NK-92 (cell line): ENCODE data around the gene SAMD15.
"Not testable (repeated sequence)": the region's sequence is repeated elsewhere in the genome, so short reads cannot be mapped to it uniquely, and the experiment has no call there.

Source experiments
- DNase-seq: peaks from one replicate; lab custom pipeline; 2025; ENCODE audit not compliant: unreplicated experiment; lab: John Stamatoyannopoulos, UW

The SAMD15 gene

DNA sequence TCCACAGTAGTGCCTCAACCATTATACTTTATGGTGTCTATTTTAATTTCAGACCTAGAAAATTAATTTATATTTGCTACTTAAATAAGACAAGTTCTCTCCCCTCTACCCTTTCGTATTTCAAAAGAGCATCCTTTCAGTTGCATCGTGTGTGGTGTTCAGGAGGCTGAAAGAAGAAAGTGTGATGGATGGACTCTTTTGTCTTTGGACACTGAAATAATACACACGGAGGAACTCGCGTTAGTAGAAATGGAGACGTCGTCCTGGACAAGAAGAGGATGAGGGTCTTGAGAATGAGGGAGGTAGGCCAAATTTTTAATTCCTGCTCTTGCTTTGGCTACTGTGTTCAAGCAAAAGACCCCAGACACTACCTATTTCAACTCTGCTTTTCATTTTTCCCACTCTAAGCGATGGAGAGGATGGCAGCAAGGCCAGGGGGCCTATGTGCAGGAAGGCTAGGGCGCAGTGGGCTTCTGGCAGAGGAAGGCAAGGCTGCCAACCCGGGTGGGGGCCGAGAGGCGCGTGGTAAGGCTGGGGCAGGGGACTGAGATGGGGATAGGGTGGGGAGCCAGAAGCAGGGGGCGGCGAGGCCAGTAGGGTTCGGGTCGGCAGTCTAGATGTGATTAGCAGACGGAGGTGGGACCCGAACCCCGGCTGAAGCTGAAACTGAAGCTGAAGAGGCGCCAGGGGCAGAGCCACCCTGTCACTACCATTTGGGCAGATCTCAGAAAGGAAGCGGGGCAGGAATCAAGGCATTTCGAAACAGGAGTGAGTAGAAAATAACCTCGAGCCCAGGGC lies 1.0 kb upstream of the SAMD15 start:
- no peak for DNase-seq

DNA sequence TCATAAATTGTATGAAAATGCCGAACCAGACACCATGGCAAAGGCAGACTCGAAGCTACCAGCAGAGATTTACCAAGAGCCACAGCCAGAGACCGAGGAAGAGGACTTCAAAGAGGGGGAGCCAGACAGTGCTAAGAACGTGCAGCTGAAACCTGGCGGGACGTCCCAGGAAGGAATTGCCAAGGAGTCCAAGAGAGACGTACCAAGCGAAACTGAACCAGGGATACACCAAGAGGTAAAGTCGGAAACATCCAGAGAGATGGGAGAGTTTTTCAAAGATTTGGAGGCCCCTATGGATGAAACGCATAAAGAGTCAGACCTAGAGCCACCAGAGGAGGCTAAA lies 294 bp downstream of the SAMD15 start:
- no peak for DNase-seq

DNA sequence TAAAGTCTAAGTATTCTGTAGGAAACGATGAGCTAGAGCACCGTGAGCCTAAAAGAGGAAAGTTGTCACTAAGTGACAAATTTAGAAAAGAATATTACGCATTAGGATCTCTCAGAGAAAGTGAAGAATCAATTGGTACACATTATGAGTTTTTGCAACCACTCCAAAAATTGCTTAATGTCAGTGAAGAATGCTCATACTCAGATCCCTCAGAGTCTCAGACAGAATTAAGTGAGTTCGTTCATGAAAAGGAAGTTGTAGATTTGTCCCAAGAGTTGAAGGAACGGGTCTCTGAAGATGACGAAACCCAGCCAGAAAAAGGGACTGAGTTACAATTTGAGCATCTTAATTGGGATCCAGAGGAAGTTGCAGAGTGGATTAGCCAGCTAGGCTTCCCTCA lies 1.5 kb downstream of the SAMD15 start:
- no peak for DNase-seq

DNA sequence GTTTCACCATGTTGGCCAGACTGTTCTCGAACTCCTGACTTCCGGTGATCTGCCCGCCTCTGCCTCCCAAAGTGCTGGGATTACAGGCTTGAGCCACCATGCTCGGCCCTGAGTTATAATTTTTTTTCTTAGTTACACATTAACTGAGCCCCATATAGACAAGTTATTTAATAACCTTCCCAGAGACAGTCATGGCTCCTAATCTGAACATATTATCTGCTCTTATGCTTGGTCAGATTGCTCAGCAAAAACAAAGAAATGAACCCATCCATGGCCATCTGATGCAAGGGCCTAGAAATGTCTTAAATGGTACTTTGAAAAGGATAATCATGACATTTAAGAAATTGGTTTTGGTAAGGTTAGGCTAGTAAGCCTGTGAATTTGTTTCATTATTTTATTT lies 13.0 kb downstream of the SAMD15 start:
- DNase-seq = no peak

DNA sequence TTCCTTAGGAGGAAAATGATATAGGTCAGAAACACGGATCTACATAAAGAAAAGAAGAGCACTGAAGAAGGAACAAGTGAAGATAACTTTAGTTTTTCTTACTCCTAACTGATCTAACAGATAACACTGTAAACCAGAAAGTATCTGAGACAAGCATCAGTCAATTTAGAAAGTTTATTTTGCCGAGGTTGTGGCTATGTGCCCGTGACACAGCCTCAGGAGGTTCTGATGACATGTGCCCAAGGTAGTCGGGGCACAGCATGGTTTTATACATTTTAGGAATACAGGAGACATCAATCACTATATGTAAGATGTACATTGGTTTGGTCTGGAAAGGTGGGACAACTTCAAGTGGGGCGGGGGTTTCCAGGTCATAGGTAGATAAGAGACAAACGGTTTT lies 23.0 kb downstream of the SAMD15 start:
- DNase-seq = no peak

DNA sequence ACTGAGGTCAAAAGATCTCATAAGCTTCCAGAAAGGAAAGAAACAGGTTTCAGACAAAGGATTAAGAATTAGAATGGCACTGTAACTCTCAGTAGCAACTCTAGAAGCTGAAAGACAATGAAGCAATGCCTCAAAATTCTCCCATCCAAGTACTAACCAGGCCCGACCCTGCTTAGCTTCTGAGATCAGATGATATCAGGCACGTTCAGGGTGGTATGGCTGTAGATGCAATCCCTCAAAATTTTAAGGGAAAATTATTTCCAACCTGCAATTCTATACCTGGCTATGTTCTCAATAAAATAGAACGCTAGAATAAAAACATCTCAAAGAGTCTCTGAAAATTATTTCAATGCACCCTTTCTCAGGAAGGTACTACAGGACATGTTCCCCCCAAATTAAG lies 26.6 kb downstream of the SAMD15 start:
- DNase-seq = no peak

DNA sequence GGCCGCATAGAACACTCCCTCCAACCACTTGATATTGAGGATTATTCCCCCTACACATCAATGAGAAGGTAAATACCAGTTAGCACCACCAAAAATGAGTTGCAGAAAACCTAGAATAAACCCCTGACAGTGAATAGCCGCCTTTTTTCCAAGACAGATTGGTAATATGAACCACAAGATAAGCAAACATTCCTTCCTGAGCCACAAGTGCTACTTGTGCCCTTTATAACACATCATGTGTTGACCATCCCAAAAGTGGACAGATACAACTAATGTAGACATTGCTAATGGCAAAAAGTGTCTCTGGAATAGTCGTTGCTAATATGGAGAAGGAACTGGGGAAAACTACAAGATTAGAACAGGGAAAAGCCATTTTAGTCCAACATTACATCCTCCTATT lies 28.9 kb downstream of the SAMD15 start:
- no peak for DNase-seq

DNA sequence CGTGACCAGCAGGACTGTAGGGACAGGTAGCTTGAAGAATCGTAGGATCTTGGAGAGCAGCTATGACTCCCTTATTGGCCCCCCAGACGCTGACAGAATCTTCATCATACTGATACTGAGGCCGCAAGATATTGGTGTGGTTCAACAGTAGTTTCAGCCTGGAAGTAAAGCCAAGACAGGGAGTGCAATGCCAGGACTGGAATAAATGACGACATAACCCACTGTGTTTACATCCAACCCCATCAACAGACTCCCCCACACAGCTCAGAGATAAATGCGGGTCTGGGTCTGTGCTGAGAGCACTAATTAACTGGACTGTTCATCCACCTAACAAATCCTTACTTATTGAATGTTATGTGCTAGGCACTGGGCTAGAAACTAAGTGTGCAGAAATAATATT lies 29.5 kb downstream of the SAMD15 start:
- DNase-seq = no peak

DNA sequence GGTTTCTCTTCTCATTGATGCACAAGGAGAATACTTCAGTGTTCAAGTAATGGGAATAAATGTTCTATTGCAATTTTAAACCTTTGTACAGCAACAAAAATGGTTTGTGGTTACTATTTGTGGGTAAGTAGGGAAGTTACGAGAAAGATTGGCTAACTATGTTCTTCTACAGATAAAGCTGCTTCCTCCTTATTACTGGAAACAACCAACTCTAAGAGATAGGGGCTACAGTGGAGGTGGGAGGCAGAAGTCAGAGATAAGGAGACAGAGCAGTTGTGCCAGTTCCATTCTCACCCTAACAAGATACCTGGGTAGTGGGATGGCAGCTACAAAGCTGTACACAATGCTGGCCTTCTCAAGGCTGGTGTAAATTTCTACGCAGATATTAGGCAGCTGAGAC lies 30.0 kb downstream of the SAMD15 start:
- DNase-seq = no peak

DNA sequence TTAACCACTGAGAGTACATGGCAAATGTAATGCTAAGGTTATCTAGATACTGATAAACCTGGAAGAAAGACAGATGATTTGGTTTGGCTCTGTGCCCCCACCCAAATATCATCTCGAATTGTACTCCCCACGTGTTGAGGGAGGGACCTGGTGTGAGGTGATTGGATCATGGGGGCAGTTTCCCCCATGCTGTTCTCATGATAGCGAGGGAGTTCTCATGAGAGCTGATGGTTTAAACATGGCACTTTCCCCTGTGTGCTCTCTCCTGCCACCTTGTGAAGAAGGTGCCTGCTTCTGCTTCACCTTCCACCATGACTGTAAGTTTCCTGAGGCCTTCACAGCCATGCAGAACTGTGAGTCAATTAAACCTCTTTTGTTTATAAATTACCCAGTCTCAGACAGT lies 32.0 kb downstream of the SAMD15 start:
- DNase-seq = no peak

DNA sequence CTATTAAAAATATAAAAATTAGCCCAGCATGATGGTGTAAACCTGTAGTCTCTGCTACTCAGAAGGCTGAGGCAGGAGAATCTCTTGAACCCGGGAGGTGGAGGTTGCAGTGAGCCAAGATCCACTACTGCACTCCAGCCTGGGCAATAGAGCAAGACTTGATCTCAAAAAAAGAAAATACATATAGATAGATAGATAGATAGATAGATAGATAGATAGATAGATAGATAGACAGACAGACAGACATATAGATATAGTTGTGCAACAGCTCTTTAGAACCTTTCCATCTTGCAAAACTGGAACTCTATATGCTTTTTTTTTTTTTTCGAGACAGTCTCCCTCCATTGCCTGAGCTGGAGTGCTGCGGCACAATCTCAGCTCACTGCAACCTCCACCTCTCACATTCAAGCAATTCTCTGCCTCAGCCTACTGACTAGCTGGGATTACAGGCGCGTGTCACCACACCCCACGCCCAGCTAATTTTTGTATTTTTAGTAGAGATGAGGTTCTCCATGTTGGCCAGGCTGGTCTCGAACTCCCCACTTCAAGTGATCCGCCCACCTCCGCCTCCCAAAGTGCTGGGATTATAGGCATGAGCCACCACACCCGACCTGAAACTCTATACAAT lies 38.3 kb downstream of the SAMD15 start:
- not testable (repeated sequence) for DNase-seq

DNA sequence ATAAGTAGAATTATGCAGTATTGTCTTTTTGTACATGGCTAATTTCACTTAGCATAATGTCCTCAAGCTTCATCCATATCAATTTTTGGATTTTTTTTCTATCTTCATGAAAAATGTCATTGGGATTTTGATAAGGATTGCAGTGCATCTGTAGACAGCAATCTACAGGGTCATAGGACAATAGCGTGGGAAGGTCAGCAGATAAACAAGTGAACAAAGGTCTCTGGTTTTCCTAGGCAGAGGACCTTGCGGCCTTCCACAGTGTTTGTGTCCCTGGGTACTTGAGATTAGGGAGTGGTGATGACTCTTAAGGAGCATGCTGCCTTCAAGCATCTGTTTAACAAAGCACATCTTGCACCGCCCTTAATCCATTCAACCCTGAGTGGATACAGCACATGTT lies 38.9 kb downstream of the SAMD15 start:
- DNase-seq = not testable (repeated sequence)

DNA sequence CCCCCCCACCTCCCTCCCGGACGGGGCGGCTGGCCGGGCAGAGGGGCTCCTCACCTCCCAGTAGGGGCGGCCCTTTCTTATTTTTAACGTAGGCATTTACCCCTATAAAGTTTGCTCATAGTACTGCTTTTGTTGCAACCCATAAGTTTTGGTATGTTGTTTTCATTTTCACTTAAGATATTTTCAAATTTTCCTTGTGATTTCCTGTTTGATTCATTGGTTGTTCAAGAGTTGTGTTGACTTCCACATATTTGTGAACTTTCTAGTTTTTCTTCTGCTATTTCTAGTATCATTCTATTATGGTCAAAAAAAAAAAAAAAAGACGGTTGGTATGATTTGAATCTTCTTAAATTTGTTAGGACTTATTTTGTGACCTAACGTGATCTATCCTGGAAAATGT lies 39.7 kb downstream of the SAMD15 start:
- DNase-seq = no peak

DNA sequence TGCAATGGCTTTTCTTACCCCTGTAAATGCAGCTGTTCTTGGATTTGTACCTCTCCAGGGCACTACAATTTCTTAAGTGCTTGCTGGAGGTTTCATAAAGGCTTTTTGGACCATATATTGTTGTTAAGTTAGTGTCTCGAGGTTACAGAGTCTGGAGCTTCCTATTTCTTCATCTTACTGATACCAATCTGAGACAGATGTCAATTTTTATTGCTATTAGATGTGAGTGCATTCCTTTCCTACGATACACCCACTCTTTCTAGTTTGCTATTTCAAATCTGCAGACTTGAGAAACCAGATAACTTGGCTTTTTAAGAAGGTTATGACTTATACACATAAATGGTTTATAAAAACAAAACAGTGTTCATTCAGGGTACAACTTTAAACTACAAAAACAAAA lies 44.0 kb downstream of the SAMD15 start:
- DNase-seq = no peak

DNA sequence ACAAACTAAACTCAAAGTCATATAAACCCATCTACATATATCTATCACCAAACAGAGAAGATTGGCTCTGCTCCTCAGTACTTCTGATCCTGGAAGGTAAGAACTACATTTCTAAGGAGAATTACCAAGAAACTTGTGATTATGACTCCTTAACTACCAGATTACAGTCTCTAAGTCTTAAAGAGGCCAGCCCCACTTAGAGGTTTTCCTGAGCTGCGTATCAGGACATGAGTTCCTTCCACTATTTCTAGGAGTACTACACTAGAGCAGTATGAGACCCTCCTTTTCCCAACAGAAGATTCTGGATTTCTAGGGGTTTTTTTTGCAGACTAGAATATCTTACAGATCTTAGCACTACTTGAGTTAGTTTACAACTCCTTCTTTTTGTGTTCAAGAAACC lies 46.2 kb downstream of the SAMD15 start, which contains the start of gene NOXRED1:
Gene NOXRED1 (minus strand): TSS at position 101 of the 400 bp plus-strand sequence. CDS start 634 bp downstream, outside the sequence.
- DNase-seq = no peak

DNA sequence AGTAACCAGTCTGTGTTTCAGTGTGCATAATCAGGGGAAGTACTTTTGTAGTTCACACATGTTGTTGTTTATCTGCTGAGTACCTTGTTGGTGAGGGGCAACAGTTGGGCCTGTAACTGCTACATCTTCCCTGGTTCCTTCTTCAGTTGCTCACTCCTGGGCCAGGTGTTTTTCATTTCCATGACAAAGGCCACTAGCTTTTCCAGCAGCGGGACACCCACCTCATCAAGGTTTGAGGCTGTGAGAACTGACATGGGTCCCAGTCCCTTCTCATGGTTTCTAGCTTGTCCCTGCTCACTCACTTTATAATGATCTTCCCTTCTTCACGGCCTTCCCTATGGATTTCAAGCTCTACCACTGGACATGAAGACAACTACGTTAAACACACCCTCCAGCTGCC lies 47.7 kb downstream of the SAMD15 start:
- DNase-seq = no peak

DNA sequence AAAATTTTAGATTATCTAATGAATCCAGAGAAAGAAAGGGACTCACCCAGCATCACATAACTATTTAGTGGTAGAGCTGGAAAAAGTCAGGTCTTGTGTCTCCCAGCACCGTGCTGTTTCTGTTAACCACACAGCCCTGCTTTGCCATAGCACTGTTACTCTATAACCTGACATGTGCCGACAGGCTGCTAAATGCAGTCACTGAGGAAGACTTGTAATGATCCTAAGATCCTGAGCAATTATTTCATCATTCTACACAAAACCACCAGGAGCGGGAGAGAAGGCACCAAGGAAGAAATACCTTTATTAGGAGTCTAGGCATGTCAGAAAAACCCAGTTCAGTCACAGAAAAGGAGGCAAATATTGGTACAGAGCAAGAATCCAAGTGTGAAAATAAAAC lies 49.2 kb downstream of the SAMD15 start:
- no peak for DNase-seq

DNA sequence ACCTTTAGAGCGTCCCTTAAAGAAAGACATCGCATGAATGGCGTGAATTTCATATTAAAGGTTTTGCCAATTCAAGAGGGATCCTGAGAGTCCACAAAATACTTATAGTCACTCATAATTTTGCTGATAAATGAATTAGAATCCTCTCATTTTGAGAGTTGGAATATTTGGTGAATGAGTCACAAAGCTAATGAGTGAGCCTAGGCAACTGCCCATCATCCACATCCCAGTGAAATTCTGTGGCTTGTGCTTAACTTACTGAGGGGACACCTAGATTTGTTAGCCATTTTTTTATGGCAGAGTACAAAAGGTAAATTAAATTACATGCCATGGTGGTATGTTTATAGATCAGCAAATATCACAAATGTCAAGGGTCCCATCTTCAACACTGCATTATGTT lies 58.9 kb downstream of the SAMD15 start:
- DNase-seq = no peak

DNA sequence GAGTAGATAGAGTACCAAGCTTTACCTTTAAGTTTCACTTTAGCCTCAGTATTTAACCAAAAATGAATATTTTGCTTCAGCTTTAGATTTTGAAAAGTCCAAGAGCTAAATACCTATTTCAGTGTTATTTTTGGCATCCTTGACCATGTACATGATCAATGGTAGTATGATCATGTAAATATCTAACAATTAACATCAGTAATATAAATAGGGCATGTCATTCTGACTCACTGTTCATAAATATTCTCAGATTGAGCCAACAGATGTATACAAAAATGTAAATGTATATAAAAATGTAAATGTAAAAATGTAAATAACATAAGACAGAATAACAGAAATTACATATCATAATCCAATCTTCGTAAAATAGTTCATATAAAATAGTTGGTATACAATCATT lies 61.4 kb downstream of the SAMD15 start:
- DNase-seq = no peak

DNA sequence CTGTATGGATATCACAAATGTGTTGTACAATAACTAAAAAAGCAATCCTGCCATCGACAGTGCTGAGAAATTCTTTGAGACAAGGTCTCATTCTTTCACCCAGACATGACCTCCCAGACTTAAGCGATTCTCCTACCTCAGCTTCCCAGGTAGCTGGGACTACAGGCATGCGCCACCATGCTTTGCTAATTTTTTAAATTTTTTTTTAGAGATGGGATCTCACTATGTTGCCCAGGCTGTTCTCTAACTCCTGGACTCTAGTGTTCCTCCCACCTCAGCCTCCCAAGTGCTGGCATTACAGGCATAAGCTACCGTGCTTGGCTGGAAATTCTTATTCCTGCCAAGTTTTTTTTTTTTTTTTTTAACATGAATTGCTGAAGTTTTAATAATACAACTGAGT lies 62.7 kb downstream of the SAMD15 start:
- no peak for DNase-seq
